ENCODE measurements around the gene FEM1A.
A peak's percentile ranks its signal among the peaks of the same experiment; 100 is the strongest.
"Not testable (repeated sequence)": the region's sequence is repeated elsewhere in the genome, so short reads cannot be mapped to it uniquely, and the experiment has no call there.

Gene FEM1A

GRCh38 chr19:4815426-4816201 lies 24.1 kb downstream of the FEM1A start:
- peak; percentile 94 for DNase-seq

GRCh38 chr19:4816202-4816949 lies 24.8 kb downstream of the FEM1A start:
- DNase-seq = no peak

- no peak for DNase-seq
Measured at GRCh38 chr19:4816950-4817278, 25.4 kb downstream of the FEM1A start.

GRCh38 chr19:4817467-4818277 lies 26.1 kb downstream of the FEM1A start:
- no peak for DNase-seq

GRCh38 chr19:4821265-4821664 lies 29.7 kb downstream of the FEM1A start:
- DNase-seq = no peak

GRCh38 chr19:4822354-4822753 lies 30.8 kb downstream of the FEM1A start:
- DNase-seq = not testable (repeated sequence)

- DNase-seq = no peak
Measured at GRCh38 chr19:4823577-4823976, 32.0 kb downstream of the FEM1A start.

GRCh38 chr19:4829001-4829712 lies 37.6 kb downstream of the FEM1A start:
- no peak for DNase-seq

GRCh38 chr19:4830332-4830731 lies 38.8 kb downstream of the FEM1A start:
- no peak for DNase-seq

- no peak for DNase-seq
Measured at GRCh38 chr19:4830768-4831265, 39.3 kb downstream of the FEM1A start.

GRCh38 chr19:4831304-4831978 lies 39.9 kb downstream of the FEM1A start, which contains the start of gene TICAM1:
Gene TICAM1, minus strand, starts transcription at chr19:4831712. Its CDS starts 13,335 bp downstream, at chr19:4818377.
- DNase-seq = peak; percentile 61

GRCh38 chr19:4831979-4832340 lies 40.4 kb downstream of the FEM1A start:
- not testable (repeated sequence) for DNase-seq

GRCh38 chr19:4832776-4833175 lies 41.2 kb downstream of the FEM1A start:
- no peak for DNase-seq

- no peak for DNase-seq
Measured at GRCh38 chr19:4839192-4839591, 47.7 kb downstream of the FEM1A start.

- DNase-seq = no peak
Measured at GRCh38 chr19:4843647-4843965, 52.1 kb downstream of the FEM1A start.

- DNase-seq = peak; percentile 93
Measured at GRCh38 chr19:4844348-4845179, 53.0 kb downstream of the FEM1A start.

- peak; percentile 60 for DNase-seq
Measured at GRCh38 chr19:4845975-4846374, 54.4 kb downstream of the FEM1A start.

GRCh38 chr19:4847190-4847973 lies 55.8 kb downstream of the FEM1A start:
- no peak for DNase-seq

GRCh38 chr19:4849019-4849418 lies 57.5 kb downstream of the FEM1A start:
- DNase-seq = no peak

All from fibroblast of skin of scalp (primary cell).